NCI-H460 (cell line): ENCODE measurements around the gene ADAM23. TPM values are rescaled to one million over a fixed set of nuclear protein-coding genes. Genes with fewer than 3 reads are reported as not detected.

Experiments
- DNase-seq: peaks from one replicate; pipeline ENCODE4 v3.0.0-alpha.2; 2016; ENCODE audit warnings: low read depth; ENCODE audit errors: extremely low read depth
- total RNA-seq: library from RNA; depleted of rRNA; stranded (reverse); fragments of >200 nt; shearing (Covaris generic); gene quantifications from 2 replicates; pipeline ENCODE4 v1.2.3, GENCODE V29; 2014

ADAM23 gene
- total RNA-seq, 1 experiment from 2014 or later: 24.6 TPM

- DNase-seq: no peak
These were observed 115.2 kb downstream of the ADAM23 start for GRCh38 chr2:206558492-206558891.

- DNase-seq: no peak
These were observed 118.6 kb downstream of the ADAM23 start for GRCh38 chr2:206561962-206562361.

- peak; percentile 2 for DNase-seq
These were observed 119.0 kb downstream of the ADAM23 start for GRCh38 chr2:206562375-206562774.

- no peak for DNase-seq
These were observed 120.0 kb downstream of the ADAM23 start for GRCh38 chr2:206563374-206563773.

- DNase-seq: no peak
These were observed 122.3 kb downstream of the ADAM23 start for GRCh38 chr2:206565666-206566065.

- DNase-seq: no peak
These were observed 126.1 kb downstream of the ADAM23 start for GRCh38 chr2:206569470-206569869.

- DNase-seq: no peak
These were observed 126.9 kb downstream of the ADAM23 start for GRCh38 chr2:206570199-206570598.

GRCh38 chr2:206572725-206573124, 129.4 kb downstream of the ADAM23 start:
- no peak for DNase-seq

- no peak for DNase-seq
These were observed 130.5 kb downstream of the ADAM23 start for GRCh38 chr2:206573793-206574192.

GRCh38 chr2:206584323-206585116, 141.2 kb downstream of the ADAM23 start:
- DNase-seq: no peak

GRCh38 chr2:206585335-206585734, 142.0 kb downstream of the ADAM23 start:
- DNase-seq: no peak

GRCh38 chr2:206586609-206587008, 143.3 kb downstream of the ADAM23 start:
- DNase-seq: no peak

GRCh38 chr2:206597717-206598218, 154.4 kb downstream of the ADAM23 start:
- no peak for DNase-seq

- no peak for DNase-seq
These were observed 159.9 kb downstream of the ADAM23 start for GRCh38 chr2:206603243-206603642.

GRCh38 chr2:206610451-206610850, 167.1 kb downstream of the ADAM23 start:
- DNase-seq: no peak

- no peak for DNase-seq
These were observed 167.9 kb downstream of the ADAM23 start for GRCh38 chr2:206611191-206611590.

- DNase-seq: no peak
These were observed 168.4 kb downstream of the ADAM23 start for GRCh38 chr2:206611736-206612135.

- peak; percentile 72 for DNase-seq
These were observed 171.5 kb downstream of the ADAM23 start for GRCh38 chr2:206614811-206615210.

- no peak for DNase-seq
These were observed 172.2 kb downstream of the ADAM23 start for GRCh38 chr2:206615417-206616089.

- no peak for DNase-seq
These were observed 172.8 kb downstream of the ADAM23 start for GRCh38 chr2:206616151-206616550.

GRCh38 chr2:206619011-206619410, 175.7 kb downstream of the ADAM23 start:
- no peak for DNase-seq

- DNase-seq: no peak
These were observed 182.8 kb downstream of the ADAM23 start for GRCh38 chr2:206626108-206626507.
